HG02840 (cell line): ENCODE measurements around the gene ARMC9.
"Not testable (repeated sequence)": the region's sequence is repeated elsewhere in the genome, so short reads cannot be mapped to it uniquely, and the experiment has no call there.

Experiments used
- ATAC-seq: cut with Tn5 transposase; IDR thresholded peaks from one replicate; pipeline ENCODE4 v1.9.1; 2021; ENCODE audit warnings: mild to moderate bottlenecking, moderate library complexity, moderate number of reproducible peaks; ENCODE audit not compliant: unreplicated experiment, low FRiP score

Gene ARMC9

DNA sequence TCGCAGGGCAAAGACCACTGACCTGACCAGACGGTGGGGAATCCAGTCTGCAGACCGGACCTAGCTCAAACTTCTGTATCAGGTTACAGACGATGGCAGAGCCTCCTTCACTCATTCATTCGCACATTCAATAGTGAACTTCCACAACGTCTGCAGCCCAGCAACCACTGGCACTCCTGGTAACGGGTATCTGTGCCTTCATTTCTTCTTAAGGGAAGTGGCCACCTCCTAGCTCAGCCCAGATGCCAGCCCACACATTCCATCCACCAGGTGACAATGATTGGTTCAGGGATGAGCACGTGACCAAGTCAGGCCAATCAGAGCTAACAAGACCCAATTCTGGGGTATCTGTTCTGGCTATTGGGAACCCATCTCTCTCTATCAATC lies 15.9 kb upstream of the ARMC9 start:
- ATAC-seq = no peak

DNA sequence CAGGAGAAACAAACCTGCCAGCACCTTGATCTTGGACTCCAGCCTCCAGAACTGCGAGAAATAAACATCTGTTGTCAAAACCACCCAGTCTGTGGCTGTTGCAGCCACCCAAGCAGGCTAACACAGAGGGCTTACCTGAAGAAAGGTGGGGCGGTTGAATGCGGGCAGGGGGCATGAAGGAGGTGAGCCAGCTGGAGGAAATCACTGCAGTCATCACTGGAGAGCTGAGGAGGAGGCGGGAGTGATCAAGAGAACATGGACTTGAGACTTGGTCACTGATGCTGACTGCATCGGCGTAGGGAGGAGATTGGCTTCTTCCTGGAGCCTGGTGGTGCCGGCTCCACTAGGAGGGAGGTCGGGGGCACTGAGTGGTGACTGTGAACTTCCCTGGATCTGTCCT lies 14.6 kb upstream of the ARMC9 start:
- ATAC-seq = no peak

DNA sequence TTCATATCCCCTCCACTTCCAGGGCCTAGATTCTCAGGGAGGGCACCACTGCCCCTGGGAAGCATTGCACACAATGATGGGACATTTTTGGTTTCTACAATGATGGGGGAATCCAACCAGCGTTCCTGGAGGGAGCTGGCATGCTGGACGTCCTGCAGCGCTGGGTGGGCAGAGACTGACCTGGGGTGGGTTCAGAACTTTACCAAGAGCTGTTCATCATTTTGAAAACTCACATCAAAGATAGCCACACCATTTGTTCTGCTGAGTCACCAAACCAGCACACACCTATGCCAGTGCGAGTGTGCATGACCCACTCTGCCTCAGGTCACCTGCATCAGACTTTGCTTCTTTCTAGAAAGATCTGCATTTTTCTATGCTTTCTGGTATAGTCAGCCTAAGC lies 14.1 kb upstream of the ARMC9 start:
- ATAC-seq = no peak

DNA sequence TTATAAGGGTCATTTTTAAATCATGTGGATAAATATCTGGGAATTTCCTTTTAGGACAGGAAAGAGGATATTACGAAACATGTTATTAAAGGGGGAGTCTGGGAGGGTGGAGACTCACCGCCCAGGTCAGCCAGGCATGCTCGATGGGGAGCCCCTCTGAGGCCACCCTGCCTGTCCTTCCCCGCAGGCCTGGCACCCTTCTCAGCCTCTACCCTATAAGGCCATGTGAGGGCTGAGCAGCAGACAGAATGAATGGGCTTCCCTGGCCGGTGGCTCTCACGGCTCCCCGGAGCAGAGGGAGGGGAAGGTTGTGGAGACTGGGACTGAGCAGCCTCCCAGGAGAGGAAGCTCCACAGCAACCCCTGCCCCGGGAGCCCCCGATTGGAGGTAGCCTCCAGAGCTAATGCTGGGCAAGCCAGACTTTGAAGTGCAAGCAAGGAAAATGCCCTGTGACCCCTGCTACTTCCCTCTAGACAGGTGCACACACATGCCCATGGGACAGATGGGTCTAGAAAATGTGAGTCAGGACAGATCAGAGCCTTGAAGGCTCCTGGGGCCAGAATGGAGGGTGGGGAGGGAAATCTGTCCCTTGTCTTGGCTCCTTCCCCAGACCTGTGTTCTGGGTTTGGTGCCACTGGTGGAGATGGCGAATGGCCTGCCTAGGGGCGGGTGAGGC lies 13.2 kb upstream of the ARMC9 start:
- no peak for ATAC-seq

- ATAC-seq = no peak
These were observed 12.5 kb upstream of the ARMC9 start for GRCh38 chr2:231185886-231186285.

DNA sequence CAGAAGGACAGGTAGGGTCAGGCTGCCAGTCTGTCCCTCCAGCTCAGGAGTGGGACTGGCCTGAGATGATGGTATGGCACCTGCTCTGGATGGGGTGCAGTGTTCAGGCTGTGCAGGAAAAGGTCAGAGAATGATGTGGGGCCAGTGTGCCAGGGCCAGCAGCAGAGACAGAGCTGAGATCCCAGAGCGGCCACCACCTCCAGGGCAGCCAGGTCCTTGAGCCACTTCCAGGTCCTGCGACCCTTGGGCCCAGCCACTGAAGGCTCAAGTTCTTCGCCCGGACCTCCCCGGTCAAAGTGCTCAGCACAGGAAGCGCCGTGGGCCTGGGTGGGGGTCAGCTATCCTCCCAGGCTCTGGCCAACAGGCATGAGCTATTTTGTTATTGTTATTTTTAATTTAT lies 12.1 kb upstream of the ARMC9 start:
- ATAC-seq = no peak

DNA sequence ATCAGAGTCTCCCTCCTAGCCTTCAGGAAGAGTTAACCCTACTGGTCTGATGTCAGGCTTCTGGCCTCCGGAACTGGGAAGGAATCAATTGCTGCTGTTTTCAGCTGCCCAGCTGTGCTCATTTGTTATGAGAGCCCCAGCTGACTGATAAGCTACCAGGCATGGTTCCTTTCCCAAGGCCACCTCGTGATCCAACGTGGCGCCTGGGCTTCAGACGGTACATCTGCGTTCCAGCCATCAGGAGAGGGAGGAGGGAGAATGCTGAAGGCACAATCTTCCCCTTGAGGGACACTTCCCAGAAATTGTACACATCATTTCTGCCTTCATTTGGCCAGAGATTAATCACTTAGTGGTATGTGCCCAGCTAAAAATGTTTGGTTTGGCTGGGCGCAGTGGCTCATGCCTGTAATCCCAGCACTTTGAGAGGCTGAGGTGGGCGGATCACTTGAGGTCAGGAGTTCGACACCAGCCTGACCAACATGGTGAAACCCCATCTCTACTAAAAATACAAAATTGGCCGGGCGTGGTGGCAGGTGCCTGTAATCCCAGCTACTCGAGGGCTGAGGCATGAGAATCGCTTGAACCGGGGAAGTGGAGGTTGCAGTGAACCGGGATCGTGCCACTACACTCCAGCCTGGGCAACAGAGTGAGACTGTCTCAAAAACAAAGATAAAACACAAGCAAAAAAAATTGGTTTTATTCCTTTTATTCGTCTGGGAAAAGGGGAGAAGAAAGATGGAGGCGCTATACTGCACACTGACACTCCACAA lies 10.5 kb upstream of the ARMC9 start:
- ATAC-seq = no peak

DNA sequence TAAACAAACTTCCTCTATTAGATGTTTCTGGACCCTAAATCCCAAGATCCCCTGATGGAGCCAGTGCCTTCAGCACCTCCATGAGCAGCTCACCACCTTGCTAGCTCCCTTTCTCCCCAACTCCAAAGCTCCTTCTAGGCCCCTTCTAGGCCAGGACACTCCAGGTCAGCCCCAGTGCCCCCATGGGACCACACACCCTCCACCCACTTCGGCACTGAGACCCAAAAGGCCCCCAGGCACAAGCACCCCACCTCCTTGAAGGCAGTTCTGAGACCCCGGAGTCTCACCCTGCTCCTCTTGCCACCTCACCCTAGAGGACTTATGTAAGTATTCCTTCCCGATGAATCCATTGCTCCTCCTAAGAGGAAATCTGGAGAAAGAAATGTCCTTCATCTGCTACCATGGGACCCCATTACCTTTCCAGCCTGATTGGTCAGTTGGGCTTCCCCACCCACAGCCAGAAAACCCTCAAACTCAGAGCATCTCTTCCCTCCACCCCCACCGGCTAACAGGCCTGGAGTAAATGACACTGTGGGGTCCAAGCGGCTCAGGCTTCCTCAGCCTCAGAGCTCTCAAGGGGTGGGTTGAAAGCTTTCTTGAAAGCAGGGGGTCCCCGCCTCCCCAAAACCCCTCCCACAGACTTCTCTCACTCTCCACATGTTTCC lies 9.8 kb upstream of the ARMC9 start:
- no peak for ATAC-seq

DNA sequence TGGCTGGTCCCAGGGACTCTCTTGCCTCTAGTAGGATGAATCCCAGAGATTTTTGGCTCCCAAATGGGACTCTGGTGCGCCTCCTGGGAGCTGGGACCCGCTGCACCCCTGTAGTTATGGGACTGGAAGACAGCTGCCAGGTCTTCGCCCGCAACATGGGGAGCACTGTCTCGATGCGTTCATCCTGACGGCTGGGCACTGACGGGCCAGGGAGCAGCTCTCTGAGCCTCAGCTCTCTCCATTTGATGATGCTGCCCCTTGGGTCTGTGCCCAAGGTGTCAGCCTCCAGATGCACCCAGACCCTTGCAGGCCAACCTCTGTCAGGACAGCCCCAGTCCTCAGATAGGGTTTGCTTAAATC lies 9.3 kb upstream of the ARMC9 start:
- ATAC-seq = no peak

- ATAC-seq = no peak
These were observed 8.6 kb upstream of the ARMC9 start for GRCh38 chr2:231189571-231190495.

GRCh38 chr2:231190531-231191197 lies 7.8 kb upstream of the ARMC9 start:
- ATAC-seq = no peak

DNA sequence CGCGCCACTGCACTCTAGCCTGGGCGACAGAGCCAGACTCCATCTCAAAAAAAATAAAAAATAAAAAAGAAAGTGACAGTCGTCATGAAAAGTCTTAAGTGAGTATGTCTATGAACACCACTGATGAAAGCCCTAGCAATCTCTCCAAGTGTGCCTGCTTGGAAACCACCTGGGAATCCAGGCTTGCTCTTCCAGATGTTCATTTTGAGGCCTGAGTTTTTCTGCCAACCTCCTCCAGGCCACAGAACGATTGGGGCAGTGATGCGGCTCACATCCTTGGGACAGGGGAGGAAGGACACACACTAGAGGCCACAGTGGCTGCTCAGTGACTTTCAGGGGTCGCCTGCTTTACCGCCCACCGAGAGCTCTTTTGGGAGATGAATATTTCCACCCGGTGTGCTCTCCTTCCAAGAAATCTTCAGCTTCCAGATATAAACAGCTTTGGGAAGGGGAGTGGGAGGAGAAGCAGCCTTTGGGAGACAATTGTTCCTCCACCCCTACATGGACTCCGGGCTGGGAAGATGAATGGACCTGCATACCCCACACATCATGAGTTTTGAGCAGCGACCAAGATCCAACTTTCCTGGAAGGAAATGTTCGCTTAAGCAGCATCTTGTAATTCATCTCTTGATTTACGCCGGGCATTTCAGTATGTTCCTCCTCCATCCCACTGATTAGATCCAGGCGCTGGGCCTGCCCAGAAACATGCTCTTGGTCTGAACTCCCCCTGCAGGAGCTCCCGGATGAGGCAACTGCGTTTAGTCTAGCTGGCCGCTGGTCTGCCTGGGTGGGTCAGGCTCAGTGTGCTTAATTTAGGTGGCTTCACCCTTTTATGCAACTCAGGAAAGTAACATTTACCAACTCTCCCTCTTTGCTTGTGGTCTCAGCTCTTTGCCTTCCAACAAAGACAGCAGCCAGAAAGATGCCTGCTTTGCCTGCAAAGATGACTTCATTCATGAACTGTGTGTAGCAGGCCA lies 6.2 kb upstream of the ARMC9 start:
- ATAC-seq = no peak

DNA sequence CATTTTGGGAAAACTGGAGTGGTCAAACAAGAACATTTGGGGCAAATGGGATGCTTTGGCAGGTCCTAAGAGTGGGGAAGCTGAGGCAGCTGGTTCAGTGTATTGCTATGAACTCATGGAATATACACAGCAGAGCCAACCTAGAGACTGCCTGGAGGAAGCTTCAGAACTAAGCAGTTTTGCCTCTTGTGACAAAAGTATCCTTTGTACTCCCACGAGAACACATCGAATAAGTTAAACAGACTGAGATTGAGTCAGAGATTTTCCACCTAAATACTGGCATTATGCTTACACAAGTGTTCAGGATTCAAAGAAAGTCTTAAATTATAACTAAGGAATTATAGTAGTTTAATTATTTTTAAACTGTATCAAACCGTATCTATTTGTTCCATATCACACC lies 5.2 kb upstream of the ARMC9 start:
- no peak for ATAC-seq

GRCh38 chr2:231196592-231196991 lies 1.8 kb upstream of the ARMC9 start:
- no peak for ATAC-seq

DNA sequence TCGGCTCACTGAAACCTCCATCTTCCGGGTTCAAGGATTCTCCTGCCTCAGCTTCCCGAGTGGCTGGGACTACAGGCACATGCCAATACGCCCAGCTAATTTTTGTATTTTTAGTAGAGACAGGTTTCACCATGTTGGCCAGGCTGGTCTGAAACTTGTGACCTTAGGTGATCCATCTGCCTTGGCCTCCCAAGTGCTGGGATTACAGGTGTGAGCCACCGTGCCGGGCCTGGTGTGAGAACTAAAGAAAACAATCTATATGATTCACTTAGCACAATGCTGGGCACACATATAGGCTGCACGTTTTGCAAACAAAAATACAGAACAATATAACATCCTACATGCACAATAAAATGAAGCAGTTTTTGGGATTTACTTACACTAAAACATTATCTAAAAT lies 1.2 kb upstream of the ARMC9 start:
- ATAC-seq = not testable (repeated sequence)

- ATAC-seq = no peak
These were observed 633 bp upstream of the ARMC9 start for GRCh38 chr2:231197706-231198290.

- ATAC-seq = no peak
These were observed 788 bp downstream of the ARMC9 start for GRCh38 chr2:231199219-231199618.

- ATAC-seq = no peak
These were observed 2.5 kb downstream of the ARMC9 start for GRCh38 chr2:231200805-231201474.
